Measurements from ENCODE around the gene BEND3. TPM values are rescaled to one million over a fixed set of nuclear protein-coding genes. Genes with fewer than 3 reads are reported as not detected.

The BEND3 gene
- polyA plus RNA-seq, 1 donor from 2014 or later: 5.7 TPM

GRCh38 chr6:107019047-107019446, 96.3 kb downstream of the BEND3 start:
- H3K4me2 ChIP-seq (ENCODE audit: low read length): no peak overlapping the region
- TF ChIP-seq MXI1 (conservative IDR thresholded peaks at IDR 0.05; ENCODE audit: poor library complexity, severe bottlenecking): no peak
- no peak for TF ChIP-seq EP300 (conservative IDR thresholded peaks at IDR 0.05; ENCODE audit: poor library complexity, severe bottlenecking)
- TF ChIP-seq SMC3 (conservative IDR thresholded peaks at IDR 0.05; ENCODE audit: poor library complexity): no peak
- TF ChIP-seq EZH2 (IDR thresholded peaks at IDR 0.05; ENCODE audit: borderline replicate concordance, insufficient read depth, low read length, poor library complexity, severe bottlenecking): no peak
- no peak for TF ChIP-seq POLR2AphosphoS5 (IDR thresholded peaks at IDR 0.05)
- no peak for TF ChIP-seq TAF1 (IDR thresholded peaks at IDR 0.05; ENCODE audit: low read depth)
- TF ChIP-seq RAD21 (conservative IDR thresholded peaks at IDR 0.05): no peak
- no peak for TF ChIP-seq CTCF (IDR thresholded peaks at IDR 0.05; ENCODE audit: poor library complexity, severe bottlenecking)
- no peak for TF ChIP-seq REST (IDR thresholded peaks at IDR 0.05; ENCODE audit: borderline replicate concordance)
- no peaks in the 10 kb centered on the region for H3K36me3 ChIP-seq (ENCODE audit: insufficient read depth, low read length)
- no peaks in the 10 kb centered on the region for H4K20me1 ChIP-seq (ENCODE audit: insufficient read depth)
- no peaks in the 10 kb centered on the region for H3K9me2 ChIP-seq (ENCODE audit: insufficient read depth, low read length)
- H3K27ac ChIP-seq (ENCODE audit: low read length): no peak overlapping the region
- H3K4me3 ChIP-seq (ENCODE audit: low read length): no peak overlapping the region
- H3K9me3 ChIP-seq (ENCODE audit: low read length): no peaks in the 10 kb centered on the region
- no peaks in the 10 kb centered on the region for H3K27me3 ChIP-seq (ENCODE audit: insufficient read depth, low read depth, low read length)
- H2AFZ ChIP-seq (ENCODE audit: low read depth, low read length): no peak overlapping the region
- no peaks in the 10 kb centered on the region for H3F3A ChIP-seq (ENCODE audit: insufficient read depth, low read length, poor library complexity, severe bottlenecking)
- no peaks in the 10 kb centered on the region for H3K79me2 ChIP-seq (replicated peaks; ENCODE audit: insufficient read depth, low read length)
- H3K9ac ChIP-seq (ENCODE audit: low read length): no peak overlapping the region

Small RNA genes within 50 kb of the gene (small RNA-seq; reads per million reads assigned to genes)
- 0 reads per million in 3 experiments for gene RNU6-1299P

Other genes with a start within 250 kb of the BEND3 start
- 1,994 and 2,264 TPM in 2 replicates for gene CD24, start 140.8 kb downstream of the BEND3 start, polyA plus RNA-seq
- gene MTRES1, start 87.3 kb downstream of the BEND3 start, polyA plus RNA-seq: 15.8 and 21.9 TPM in 2 replicates